ENCODE data around the gene CCL13. TPM values are rescaled to one million over a fixed set of nuclear protein-coding genes. Genes with fewer than 3 reads are reported as not detected.

The CCL13 gene
- total and polyA plus RNA-seq, 2 donors = 10.7 to 22.0 TPM

DNA sequence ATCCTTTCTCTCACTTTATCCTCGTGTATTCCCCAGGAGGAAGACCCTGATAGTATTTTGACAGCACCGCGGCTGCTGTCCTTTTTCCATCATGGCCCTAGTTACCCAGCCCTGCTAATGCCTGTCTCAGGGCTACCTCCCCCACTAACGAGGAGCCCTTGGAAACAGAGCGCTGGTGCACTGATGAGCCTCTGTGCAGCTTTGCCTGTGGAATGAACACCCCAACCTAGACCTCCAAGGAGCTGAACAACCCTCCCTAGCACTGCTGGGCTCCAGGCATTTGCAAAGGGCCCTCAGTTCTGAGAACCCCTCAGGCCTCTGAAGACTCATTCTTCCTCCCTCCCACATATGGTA is 30.0 kb downstream of the CCL13 start:
- Histone ChIP-seq H3K4me3 (ENCODE audit: low read length in 2 of 2) (no peak overlapping the region), H3K27ac (ENCODE audit: low read depth in 1 of 2, low read length in 1 of 2) (no peak overlapping the region), H3K27me3 (ENCODE audit: control insufficient read depth in 2 of 2, insufficient read depth in 1 of 2, low read length in 1 of 2) (no peaks in the 10 kb centered on the region), H3K9me3 (ENCODE audit: control insufficient read depth in 2 of 2, insufficient read depth in 1 of 2, low read length in 1 of 2) (no peaks in the 10 kb centered on the region), H3K4me1 (ENCODE audit: control insufficient read depth in 2 of 2, insufficient read depth in 2 of 2, low read length in 2 of 2) (peaks cover 2 to 30% of the 10 kb centered on the region in 2 donors), H3K36me3 (ENCODE audit: control insufficient read depth in 2 of 2, insufficient read depth in 2 of 2, low read length in 1 of 2) (no peaks in the 10 kb centered on the region)
- DNase-seq (ENCODE audit: low read depth in 6 of 9, low spot score in 9 of 9) = no peak
- WGBS = 97% methylated on average over 5 of the region's 5 CpGs

DNA sequence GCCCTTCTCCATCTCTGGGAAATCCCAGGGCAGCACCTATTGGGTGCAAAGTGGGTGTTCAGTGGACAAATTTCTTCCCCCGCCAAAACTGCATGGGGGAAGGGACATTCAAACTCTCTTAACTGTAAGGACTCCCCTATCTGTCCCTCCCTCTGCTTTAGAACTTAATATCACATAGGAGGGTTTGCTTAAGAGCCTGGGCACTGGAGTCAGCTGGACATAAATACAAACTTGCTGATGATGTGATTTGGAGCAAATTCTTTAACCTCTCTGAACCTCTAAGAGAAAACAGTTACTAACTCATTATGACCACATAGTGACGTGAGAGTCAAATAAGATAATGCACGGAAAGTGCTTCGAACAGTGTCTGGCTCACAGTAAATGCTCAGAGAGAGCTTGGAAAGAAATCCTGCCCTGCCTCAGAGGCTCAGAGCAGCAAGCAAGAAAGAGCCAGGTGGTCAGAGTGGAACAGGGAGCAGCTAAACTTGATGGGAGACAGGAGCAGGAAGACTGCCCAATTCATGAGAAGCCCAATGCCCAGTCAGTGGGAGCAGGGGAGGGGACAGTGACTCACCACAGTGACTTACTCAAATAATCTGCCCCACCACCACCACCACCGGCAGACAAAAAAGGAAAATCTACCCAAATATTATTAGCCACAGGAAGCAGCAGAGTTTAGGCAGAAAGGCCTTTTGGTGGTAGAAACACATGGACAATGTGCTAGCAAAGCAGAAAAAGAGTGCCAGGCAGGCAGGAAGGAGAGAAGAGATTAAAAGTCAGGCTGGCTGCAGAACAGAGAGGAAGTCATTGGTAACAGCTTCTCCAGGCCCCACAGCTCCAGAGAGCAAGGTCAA is 30.6 kb downstream of the CCL13 start:
- no peak overlapping the region for H3K4me3 ChIP-seq (ENCODE audit: low read length in 2 of 2)
- H3K4me1 ChIP-seq (ENCODE audit: control insufficient read depth in 2 of 2, insufficient read depth in 2 of 2, low read length in 2 of 2) = peaks cover 2 to 30% of the 10 kb centered on the region in 2 donors
- H3K27me3 ChIP-seq (ENCODE audit: control insufficient read depth in 2 of 2, insufficient read depth in 1 of 2, low read length in 1 of 2) = no peaks in the 10 kb centered on the region
- no peak overlapping the region for H3K27ac ChIP-seq (ENCODE audit: low read depth in 1 of 2, low read length in 1 of 2)
- no peaks in the 10 kb centered on the region for H3K9me3 ChIP-seq (ENCODE audit: control insufficient read depth in 2 of 2, insufficient read depth in 1 of 2, low read length in 1 of 2)
- WGBS = 78% methylated on average over 5 of the region's 5 CpGs
- DNase-seq (ENCODE audit: low read depth in 6 of 9, low spot score in 9 of 9) = peak in 1 of 9 donors; percentile 16
- no peaks in the 10 kb centered on the region for H3K36me3 ChIP-seq (ENCODE audit: control insufficient read depth in 2 of 2, insufficient read depth in 2 of 2, low read length in 1 of 2)

DNA sequence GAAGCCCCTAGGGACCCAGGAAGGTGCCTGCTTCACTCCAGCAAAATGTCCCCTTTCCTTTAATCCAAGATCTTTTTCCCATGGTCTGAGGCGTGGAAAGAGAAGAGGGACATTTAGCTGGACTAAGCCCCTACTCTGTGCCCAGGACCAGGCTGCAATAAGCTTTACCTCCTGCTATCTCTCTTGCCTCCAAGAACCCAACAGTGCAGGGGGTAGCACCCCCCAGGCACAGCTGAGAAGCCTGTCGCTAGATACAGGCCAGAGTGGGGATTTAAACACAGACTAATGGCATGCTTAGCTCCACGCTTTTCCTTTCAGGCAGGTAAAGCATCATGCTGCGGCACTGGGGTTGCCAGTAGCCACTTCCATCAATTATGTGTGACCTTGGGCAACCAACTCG is 31.3 kb downstream of the CCL13 start:
- no peaks in the 10 kb centered on the region for H3K9me3 ChIP-seq (ENCODE audit: control insufficient read depth in 2 of 2, insufficient read depth in 1 of 2, low read length in 1 of 2)
- DNase-seq (ENCODE audit: low read depth in 6 of 9, low spot score in 9 of 9) = no peak
- peaks cover 0 to 26% of the 10 kb centered on the region in 2 donors for H3K4me1 ChIP-seq (ENCODE audit: control insufficient read depth in 2 of 2, insufficient read depth in 2 of 2, low read length in 2 of 2)
- WGBS = 68% methylated on average over 5 of the region's 5 CpGs
- H3K36me3 ChIP-seq (ENCODE audit: control insufficient read depth in 2 of 2, insufficient read depth in 2 of 2, low read length in 1 of 2) = no peaks in the 10 kb centered on the region
- H3K4me3 ChIP-seq (ENCODE audit: low read length in 2 of 2) = no peak overlapping the region
- no peak overlapping the region for H3K27ac ChIP-seq (ENCODE audit: low read depth in 1 of 2, low read length in 1 of 2)
- no peaks in the 10 kb centered on the region for H3K27me3 ChIP-seq (ENCODE audit: control insufficient read depth in 2 of 2, insufficient read depth in 1 of 2, low read length in 1 of 2)

DNA sequence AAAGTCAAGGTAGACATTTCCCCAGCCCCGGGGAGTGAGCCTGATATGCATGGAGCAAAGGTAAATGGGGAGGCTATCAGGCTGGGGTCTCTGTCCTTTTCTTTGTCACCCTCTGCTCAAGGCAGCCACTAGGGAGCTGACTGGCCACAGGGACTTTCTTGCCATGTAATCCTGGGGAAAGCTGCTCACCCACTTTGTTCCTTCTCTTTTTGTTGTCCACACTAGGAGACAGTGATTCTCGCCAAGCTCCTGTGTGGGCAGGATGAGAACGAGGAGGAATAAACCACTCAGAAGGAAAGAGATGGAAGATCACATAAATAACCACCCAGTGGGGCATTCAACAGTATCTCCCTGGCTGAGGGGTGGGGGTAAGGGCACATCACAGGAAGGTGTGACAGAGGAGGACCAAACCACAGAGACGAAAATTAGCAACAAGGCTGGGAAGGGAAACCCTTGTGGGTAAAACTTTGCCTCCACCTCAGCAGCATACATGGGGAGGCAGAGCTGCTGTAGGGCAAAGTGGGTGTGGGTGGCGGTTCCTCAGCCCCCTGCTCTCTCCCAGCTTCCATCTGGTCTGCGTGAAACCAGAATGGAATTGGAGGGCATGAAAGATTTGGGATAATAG is 33.0 kb downstream of the CCL13 start:
- no peak overlapping the region for H3K4me3 ChIP-seq (ENCODE audit: low read length in 2 of 2)
- no peaks in the 10 kb centered on the region for H3K36me3 ChIP-seq (ENCODE audit: control insufficient read depth in 2 of 2, insufficient read depth in 2 of 2, low read length in 1 of 2)
- H3K4me1 ChIP-seq (ENCODE audit: control insufficient read depth in 2 of 2, insufficient read depth in 2 of 2, low read length in 2 of 2) = peaks cover 0 to 16% of the 10 kb centered on the region in 2 donors
- H3K27me3 ChIP-seq (ENCODE audit: control insufficient read depth in 2 of 2, insufficient read depth in 1 of 2, low read length in 1 of 2) = no peaks in the 10 kb centered on the region
- DNase-seq (ENCODE audit: low read depth in 6 of 9, low spot score in 9 of 9) = peak in 1 of 9 donors; percentile 29
- no peak overlapping the region for H3K27ac ChIP-seq (ENCODE audit: low read depth in 1 of 2, low read length in 1 of 2)
- 30% methylated on average over 6 of the region's 6 CpGs for WGBS
- no peaks in the 10 kb centered on the region for H3K9me3 ChIP-seq (ENCODE audit: control insufficient read depth in 2 of 2, insufficient read depth in 1 of 2, low read length in 1 of 2)

DNA sequence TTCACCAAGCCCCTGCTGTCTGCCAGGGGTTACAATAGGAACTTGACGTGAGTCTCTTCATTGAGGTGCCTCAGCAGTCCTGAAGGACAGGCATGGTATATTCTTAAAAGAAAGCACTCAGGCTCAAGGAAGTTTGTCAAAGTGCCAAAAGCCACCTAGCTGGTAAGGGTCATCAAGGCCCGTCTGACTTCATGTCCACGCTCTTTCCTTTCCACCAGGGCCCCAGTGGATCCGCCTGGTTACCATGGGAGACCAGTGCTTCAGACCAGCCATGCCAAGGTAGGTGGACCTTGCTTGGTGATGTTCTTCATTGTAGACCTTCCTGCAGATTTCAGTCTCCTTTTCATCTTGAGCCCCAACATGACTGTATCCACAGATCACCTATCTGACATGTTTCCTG is 34.4 kb downstream of the CCL13 start:
- WGBS = 99% methylated on average over 4 of the region's 4 CpGs
- Histone ChIP-seq H3K27ac (ENCODE audit: low read depth in 1 of 2, low read length in 1 of 2) (no peak overlapping the region), H3K4me3 (ENCODE audit: low read length in 2 of 2) (no peak overlapping the region), H3K4me1 (ENCODE audit: control insufficient read depth in 2 of 2, insufficient read depth in 2 of 2, low read length in 2 of 2) (peaks cover 0 to 16% of the 10 kb centered on the region in 2 donors), H3K9me3 (ENCODE audit: control insufficient read depth in 2 of 2, insufficient read depth in 1 of 2, low read length in 1 of 2) (no peaks in the 10 kb centered on the region), H3K36me3 (ENCODE audit: control insufficient read depth in 2 of 2, insufficient read depth in 2 of 2, low read length in 1 of 2) (no peaks in the 10 kb centered on the region), H3K27me3 (ENCODE audit: control insufficient read depth in 2 of 2, insufficient read depth in 1 of 2, low read length in 1 of 2) (no peaks in the 10 kb centered on the region)
- DNase-seq (ENCODE audit: low read depth in 6 of 9, low spot score in 9 of 9) = no peak

DNA sequence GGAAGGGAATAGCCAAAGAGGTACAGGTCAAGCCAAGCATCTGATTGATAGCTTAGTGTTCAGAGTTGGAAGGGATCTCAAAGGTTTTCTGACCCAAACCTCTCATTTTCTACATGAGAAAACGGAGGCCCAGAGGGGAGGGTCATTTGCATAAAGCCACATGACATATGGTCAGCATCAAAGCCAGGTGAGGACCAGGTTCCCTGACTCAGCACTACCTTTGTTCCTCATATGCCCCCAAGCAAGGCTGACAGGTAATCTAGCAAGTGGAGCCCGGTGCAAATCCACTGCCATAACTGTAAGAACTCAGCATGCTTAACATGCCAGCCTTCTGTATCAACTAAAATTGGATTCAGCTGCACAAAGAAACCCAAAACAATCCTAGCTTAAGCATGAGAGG is 35.0 kb downstream of the CCL13 start:
- WGBS = 90% methylated on average over 2 of the region's 2 CpGs
- H3K9me3 ChIP-seq (ENCODE audit: control insufficient read depth in 2 of 2, insufficient read depth in 1 of 2, low read length in 1 of 2) = no peaks in the 10 kb centered on the region
- DNase-seq (ENCODE audit: low read depth in 6 of 9, low spot score in 9 of 9) = no peak

DNA sequence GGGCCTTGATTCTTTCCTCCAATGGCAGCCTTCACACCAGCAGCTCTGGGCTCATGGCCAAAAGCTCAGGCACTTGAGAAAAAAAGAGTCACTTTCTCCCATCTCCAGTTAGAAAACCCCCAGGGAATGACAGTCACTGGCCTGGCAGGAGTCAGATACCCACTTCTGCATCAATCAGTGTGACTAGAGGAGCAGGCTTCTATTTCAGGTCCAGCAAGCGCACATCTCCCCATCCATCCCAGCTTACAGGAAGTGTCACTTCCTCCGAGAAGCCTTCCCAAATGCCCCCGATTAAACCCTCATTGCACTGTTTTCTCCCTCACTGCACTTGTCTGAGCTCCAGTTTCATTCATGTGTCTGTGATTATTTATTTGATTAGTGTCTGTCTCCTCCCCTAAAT is 37.1 kb downstream of the CCL13 start:
- no peaks in the 10 kb centered on the region for H3K9me3 ChIP-seq (ENCODE audit: control insufficient read depth in 2 of 2, insufficient read depth in 1 of 2, low read length in 1 of 2)
- 93% methylated on average over 3 of the region's 3 CpGs for WGBS
- no peaks in the 10 kb centered on the region for H3K36me3 ChIP-seq (ENCODE audit: control insufficient read depth in 2 of 2, insufficient read depth in 2 of 2, low read length in 1 of 2)
- H3K27ac ChIP-seq (ENCODE audit: low read depth in 1 of 2, low read length in 1 of 2) = no peak overlapping the region
- H3K27me3 ChIP-seq (ENCODE audit: control insufficient read depth in 2 of 2, insufficient read depth in 1 of 2, low read length in 1 of 2) = no peaks in the 10 kb centered on the region
- no peak overlapping the region for H3K4me3 ChIP-seq (ENCODE audit: low read length in 2 of 2)
- DNase-seq (ENCODE audit: low read depth in 6 of 9, low spot score in 9 of 9) = no peak
- H3K4me1 ChIP-seq (ENCODE audit: control insufficient read depth in 2 of 2, insufficient read depth in 2 of 2, low read length in 2 of 2) = peaks cover 0 to 9% of the 10 kb centered on the region in 2 donors

More for the DNA sequence above, 35.0 kb downstream of the CCL13 start:
- Histone ChIP-seq H3K27me3 (ENCODE audit: control insufficient read depth in 2 of 2, insufficient read depth in 1 of 2, low read length in 1 of 2) (no peaks in the 10 kb centered on the region), H3K4me3 (ENCODE audit: low read length in 2 of 2) (no peak overlapping the region), H3K4me1 (ENCODE audit: control insufficient read depth in 2 of 2, insufficient read depth in 2 of 2, low read length in 2 of 2) (peaks cover 0 to 16% of the 10 kb centered on the region in 2 donors), H3K36me3 (ENCODE audit: control insufficient read depth in 2 of 2, insufficient read depth in 2 of 2, low read length in 1 of 2) (no peaks in the 10 kb centered on the region), H3K27ac (ENCODE audit: low read depth in 1 of 2, low read length in 1 of 2) (no peak overlapping the region)

DNA sequence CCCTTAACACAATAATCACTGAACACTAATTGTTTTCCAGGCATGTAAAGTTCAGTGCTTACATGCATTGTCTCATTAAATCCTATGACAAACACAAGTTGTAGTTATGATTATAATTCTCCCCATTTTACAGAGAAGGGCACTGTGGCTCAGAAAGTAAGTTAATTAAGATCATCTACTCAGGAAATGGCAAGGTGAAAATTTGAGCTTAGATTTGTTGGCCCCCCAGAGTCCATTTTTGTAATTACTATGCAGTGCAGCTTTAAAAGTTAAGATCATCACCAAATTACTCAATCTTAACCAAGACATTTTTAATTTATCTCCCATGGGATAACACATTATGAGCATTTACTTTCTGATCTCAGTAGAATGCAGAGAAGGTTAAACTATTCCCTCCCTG is 41.0 kb downstream of the CCL13 start:
- Histone ChIP-seq H3K4me3 (ENCODE audit: low read length in 2 of 2) (no peak overlapping the region), H3K27me3 (ENCODE audit: control insufficient read depth in 2 of 2, insufficient read depth in 1 of 2, low read length in 1 of 2) (no peaks in the 10 kb centered on the region), H3K36me3 (ENCODE audit: control insufficient read depth in 2 of 2, insufficient read depth in 2 of 2, low read length in 1 of 2) (no peaks in the 10 kb centered on the region), H3K4me1 (ENCODE audit: control insufficient read depth in 2 of 2, insufficient read depth in 2 of 2, low read length in 2 of 2) (peaks cover 0 to 3% of the 10 kb centered on the region in 2 donors), H3K9me3 (ENCODE audit: control insufficient read depth in 2 of 2, insufficient read depth in 1 of 2, low read length in 1 of 2) (no peaks in the 10 kb centered on the region), H3K27ac (ENCODE audit: low read depth in 1 of 2, low read length in 1 of 2) (no peak overlapping the region)
- no peak for DNase-seq (ENCODE audit: low read depth in 6 of 9, low spot score in 9 of 9)

DNA sequence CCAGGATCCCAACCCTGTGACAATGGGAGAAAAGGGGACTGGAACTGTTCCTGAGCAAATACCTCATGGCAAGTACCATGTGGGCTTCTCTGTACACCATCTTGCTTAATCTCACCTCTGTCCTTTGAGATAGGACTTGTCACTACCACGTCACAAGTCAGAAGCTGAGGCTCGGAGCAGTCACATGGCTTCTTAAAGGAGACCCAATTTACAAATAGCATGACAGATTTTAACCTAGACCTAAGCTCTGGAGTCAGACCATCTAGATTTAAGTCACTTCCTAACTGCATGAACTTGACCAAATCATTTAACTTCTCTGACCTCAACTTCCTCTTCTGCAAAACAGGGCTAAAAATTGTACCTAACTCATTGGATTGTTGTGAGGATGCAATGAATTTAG is 42.7 kb downstream of the CCL13 start:
- no peak overlapping the region for H3K4me3 ChIP-seq (ENCODE audit: low read length in 2 of 2)
- H3K9me3 ChIP-seq (ENCODE audit: control insufficient read depth in 2 of 2, insufficient read depth in 1 of 2, low read length in 1 of 2) = no peaks in the 10 kb centered on the region
- DNase-seq (ENCODE audit: low read depth in 6 of 9, low spot score in 9 of 9) = no peak
- H3K27me3 ChIP-seq (ENCODE audit: control insufficient read depth in 2 of 2, insufficient read depth in 1 of 2, low read length in 1 of 2) = no peaks in the 10 kb centered on the region
- peaks cover 0 to 3% of the 10 kb centered on the region in 2 donors for H3K4me1 ChIP-seq (ENCODE audit: control insufficient read depth in 2 of 2, insufficient read depth in 2 of 2, low read length in 2 of 2)
- 43% methylated on average over 2 of the region's 2 CpGs for WGBS
- no peaks in the 10 kb centered on the region for H3K36me3 ChIP-seq (ENCODE audit: control insufficient read depth in 2 of 2, insufficient read depth in 2 of 2, low read length in 1 of 2)
- H3K27ac ChIP-seq (ENCODE audit: low read depth in 1 of 2, low read length in 1 of 2) = no peak overlapping the region

Measured in thymus (tissue), 11 donors.